ENCODE measurements around the gene ECSIT.
"Not testable (repeated sequence)": the region's sequence is repeated elsewhere in the genome, so short reads cannot be mapped to it uniquely, and the experiment has no call there.

ECSIT gene

DNA sequence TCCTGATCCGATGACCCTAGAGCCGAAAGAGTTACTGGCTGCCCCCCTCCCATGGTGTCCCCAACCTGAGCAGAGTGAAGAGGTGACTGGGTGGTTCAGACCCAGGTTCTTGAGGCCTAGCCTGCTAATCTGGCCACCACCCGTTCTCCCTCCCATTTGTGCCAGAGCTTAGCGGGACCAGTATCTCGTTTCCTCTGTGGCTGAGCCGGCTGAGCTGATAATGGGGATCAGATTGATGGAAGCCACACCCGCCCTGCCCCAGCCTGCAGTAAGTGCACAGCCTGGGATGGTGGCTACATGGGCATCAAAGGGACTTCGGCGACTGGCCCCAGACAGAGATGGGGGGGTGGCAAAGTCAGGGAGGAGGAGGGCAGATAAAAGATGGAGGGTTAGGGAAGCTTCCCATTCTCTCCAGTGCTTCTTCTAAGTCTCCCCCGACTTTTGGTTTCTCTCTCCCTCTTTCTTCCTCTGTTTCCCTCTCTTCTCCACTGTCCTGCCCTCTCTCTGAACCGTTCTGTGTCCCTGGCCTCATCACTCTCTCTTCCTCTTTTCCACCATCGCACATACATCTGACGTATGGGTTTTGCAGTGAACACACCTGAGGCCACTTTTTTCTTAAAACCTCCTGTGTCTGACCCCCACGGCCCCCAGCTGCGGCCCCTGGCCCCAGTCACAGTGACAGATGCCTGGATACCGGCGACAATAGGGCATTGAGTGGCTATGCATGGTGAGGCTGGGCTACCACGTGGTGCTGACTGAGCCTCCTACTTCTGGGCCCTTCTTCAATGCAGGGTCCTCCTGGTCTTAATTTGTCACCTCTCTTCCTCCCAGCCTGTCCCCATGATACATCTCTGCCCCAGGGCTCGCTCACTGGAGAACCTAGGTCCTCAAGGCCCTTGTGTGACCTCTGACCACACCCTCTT, 50.5 kb downstream of the ECSIT start:
- DNase-seq (ENCODE audit: low read depth in 3 of 3) = no peak

DNA sequence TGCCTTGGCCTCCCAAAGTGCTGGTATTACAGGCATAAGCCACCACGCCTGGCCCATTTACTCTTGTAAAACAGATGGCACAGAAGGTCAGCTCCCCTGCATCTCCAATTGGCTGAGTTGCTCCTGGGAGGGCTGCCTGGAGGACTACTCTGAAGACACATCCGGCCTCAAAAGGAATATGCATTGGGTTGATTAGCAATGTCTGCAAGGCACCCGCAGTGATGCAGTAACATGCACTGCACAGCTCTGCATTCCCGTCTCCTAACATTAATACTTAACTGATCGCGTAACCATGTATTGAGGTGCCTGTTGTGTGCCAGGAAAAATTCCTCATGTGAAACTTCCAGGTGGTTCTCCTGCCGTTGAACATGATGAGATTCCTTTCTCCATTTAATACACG, 53.1 kb downstream of the ECSIT start:
- no peak for DNase-seq (ENCODE audit: low read depth in 3 of 3)

DNA sequence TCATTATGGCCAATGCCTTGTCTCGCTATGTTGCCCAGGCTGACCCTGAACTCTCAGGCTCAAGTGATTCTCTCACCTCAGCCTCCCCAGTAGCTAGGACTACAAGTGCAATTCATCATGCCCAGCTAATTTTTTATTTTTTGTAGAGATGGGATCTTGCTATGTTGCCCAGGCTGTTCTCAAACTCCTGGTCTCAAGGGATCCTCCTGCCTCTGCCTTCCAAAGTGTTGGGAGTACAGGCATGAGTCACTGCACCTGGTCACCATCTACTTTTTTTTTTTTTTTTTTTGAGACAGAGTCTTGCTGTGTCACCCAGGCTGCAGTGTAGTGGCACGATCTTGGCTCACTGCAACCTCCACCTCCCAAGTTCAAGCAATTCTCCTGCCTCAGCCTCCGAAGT, 53.6 kb downstream of the ECSIT start:
- not testable (repeated sequence) for DNase-seq (ENCODE audit: low read depth in 3 of 3)

DNA sequence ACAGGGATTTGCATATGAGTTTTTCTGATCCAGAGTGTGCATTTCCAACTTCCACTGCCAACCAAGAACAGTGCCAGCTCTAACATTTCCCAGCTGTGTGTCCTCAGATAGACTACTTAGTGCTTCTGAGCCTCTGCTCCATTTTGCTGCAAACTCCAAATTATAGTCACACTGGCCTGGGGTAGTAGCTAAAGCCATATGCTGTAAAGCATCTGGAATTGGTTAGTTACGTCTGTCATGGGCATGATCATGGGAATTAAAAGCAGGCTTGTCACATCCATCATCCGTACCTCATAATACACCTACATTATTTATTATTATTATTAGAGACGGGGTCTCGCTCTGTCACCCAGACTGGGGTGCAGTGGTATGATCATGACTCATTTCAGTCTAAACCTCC, 55.2 kb downstream of the ECSIT start:
- DNase-seq (ENCODE audit: low read depth in 3 of 3) = no peak

DNA sequence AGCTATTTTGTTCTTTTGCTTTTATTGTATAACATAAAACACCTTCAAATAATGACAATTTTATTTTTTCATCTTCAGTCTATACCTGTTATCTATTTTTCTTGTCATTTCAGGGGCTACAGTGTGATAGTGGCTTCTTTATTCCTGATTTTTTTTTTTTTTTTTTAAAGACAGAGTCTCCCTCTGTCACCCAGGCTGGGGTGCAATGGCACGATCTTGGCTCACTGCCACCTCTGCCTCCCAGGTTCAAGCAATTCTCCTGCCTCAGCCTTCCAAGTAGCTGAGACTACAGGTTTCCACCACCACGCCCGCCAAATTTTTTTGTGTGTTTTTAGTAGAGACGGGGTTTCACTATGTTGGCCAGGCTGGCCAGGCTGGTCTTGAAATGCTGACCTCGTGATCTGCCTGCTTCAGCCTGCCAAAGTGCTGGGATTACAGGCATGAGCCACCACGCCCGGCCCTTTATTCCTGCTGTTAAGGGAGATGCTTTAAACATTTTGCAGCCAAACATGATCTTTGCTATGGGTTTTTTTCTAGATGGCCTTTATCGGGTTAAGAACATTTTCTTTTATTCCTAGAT, 60.6 kb downstream of the ECSIT start:
- not testable (repeated sequence) for DNase-seq (ENCODE audit: low read depth in 3 of 3)

DNA sequence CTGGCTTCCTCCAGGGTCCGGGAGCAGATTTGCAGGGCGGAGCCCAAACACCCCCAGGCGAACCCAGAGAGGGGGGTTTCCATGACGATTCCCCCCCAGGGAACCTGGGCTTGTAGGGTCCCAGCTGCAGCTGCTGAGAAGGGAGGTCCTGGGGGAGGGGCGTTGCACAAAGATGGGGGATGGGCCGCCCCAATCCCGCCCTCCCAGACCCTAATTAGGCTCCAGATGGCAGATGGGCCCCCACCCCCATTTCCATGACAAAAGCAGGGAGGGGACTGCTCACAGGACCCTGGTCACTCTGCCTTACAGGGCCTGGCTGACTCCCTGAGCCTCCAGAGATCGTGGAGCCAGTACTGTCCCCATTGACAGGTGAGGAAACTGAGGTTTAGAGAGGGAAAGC, 63.3 kb downstream of the ECSIT start:
- DNase-seq (ENCODE audit: low read depth in 3 of 3) = no peak

DNA sequence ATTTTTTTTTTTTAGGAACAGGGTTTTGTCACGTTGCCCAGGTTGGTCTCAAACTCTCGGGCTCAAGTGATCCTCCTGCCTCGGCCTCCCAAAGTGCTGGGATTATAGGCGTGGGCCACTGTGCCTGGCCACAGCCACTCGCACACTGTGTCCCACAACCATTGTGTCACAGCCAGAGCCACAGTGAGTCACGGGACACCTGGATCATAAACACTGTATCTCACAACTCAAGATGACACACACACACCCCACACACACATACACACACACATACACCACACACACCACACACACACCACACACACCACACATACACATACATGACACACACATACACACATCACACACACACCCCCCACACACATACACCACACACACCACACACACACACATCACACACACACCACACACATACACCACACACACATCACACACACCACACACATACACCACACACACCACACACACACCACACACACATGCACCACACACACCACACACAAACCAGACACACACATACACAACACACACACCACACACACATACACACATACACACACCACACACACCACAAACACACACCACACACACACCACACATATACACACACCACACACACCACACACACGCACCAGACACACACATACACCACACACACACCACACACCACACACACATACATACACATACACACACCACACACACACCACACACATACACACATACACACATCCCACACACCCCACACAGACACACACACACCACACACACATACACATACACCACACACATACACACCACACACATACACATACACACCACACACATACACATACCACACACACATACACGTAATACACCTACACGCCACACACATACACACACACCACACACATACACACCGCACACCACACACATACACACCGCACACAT, 64.3 kb downstream of the ECSIT start:
- no peak for DNase-seq (ENCODE audit: low read depth in 3 of 3)

DNA sequence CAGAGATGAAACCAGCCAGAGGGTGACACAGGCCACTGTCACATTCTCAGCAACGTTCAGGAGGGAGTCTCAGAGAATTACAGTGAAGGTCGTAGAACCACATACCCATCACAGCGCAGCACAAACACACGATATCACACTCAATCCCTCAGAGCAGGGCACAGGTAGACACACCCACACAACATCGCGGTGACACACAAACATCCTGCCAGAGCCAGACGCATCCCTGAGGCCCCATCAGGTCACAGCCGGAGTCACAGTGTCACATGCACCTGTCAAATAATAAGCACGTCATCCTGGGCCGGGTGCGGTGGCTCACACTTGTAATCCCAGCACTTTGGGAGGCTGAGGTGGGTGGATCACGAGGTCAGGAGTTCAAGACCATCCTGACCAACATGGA, 65.5 kb downstream of the ECSIT start:
- DNase-seq (ENCODE audit: low read depth in 3 of 3) = no peak

DNA sequence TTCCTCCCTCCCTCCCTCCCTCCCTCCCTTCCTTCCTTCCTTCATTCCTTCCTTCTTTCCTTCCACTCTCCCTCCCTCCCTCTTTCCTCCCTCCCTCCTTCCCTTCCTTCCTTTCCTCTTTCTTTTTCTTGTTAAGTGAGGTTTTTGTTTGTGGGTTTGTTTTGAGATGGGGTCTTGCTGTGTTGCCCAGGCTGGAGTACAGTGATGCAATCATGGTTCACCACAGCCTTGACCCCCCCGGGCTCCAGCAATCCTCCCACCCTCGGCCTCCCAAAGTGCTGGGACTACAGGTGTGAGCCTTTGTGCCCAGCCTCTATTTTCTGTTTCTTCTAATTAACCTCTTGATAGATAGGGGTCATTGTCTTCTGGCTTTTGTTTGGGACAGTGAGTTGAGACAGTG, 67.5 kb downstream of the ECSIT start:
- DNase-seq (ENCODE audit: low read depth in 3 of 3) = no peak

DNA sequence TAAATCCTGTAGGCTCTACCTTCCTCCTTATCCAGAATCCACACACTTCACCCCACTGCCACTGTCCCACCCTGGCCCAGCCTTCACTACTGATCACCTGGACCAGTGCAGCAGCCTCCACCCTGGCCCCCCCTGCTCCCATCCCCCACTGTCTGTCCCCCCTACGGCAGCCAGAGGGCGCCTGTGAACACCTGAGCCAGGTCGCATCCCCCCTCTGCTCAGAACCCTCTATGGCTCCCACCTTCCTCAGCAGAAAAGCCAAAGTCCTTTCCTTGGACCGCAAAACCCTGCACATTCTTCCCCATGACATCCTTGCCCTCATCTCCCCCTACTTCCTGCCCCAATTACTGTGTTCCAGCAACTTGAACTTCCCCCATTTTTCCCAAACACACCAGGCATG, 68.7 kb downstream of the ECSIT start:
- no peak for DNase-seq (ENCODE audit: low read depth in 3 of 3)

DNA sequence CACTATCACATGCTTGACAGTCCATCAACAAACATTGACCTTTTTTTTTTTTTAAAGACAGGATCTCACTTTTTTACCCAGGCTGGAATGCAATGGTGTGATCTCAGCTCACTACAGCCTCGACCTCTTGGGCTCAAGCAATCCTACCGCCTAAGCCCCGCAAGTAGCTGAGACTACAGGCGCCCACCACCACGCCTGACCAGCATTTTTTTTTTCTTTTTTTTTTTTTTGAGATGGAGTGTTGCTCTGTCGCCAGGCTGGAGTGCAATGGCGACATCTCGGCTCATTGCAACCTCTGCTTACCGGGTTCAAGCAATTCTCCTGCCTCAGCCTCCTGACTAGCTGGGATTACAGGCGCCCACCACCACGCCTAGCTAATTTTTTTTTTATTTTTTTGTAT, 70.0 kb downstream of the ECSIT start:
- not testable (repeated sequence) for DNase-seq (ENCODE audit: low read depth in 3 of 3)

DNA sequence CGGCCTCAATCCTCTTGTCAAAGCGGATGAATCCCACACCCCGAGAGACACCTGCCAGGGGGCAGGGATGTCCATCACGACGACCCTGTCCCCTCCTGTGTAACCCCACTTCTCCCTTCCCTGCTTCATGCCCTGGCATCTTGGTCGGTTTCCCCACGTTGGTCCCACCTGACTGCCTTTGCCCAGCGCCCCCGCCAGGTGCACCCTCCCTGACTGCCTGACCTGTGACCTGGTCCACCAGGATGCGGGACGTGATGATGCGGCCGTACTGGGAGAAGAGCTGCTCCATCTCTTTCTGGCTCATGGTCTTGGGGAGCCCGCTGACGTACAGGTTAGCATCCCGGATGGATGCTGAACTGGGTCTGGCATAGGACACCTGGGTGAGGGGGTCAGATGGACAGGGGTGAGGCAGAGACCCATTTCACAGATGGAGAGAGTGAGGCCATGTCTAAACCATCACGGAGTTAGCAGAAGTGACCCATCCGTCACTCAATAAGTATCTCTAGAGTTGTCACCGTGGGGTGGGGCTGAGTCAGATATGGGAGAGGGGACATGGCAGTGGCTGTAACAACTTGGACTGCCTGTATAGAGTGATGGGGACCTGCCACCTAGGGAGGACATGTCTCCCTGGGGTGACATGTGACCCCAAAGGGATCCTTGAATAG, 70.6 kb downstream of the ECSIT start:
- no peak for DNase-seq (ENCODE audit: low read depth in 3 of 3)

DNA sequence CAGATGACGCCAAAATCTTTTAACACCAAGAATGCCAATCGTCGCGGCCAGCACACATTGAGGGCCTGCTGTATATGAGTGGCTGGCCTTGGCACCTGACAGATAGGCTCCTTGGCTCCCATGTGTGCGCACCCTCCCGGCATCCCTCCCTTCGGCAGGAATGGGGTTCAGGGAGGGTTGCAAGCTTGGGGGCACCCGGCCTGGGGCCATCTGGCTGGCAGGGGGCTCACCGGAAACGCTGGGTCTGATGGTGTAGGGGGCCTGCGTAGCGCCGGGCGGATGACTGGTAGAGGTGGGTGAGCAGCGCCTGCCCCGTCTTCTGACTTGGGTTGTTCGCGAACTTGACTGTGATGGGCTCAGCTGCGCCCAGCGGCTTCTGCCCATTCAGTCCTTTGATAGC, 71.1 kb downstream of the ECSIT start:
- no peak for DNase-seq (ENCODE audit: low read depth in 3 of 3)

DNA sequence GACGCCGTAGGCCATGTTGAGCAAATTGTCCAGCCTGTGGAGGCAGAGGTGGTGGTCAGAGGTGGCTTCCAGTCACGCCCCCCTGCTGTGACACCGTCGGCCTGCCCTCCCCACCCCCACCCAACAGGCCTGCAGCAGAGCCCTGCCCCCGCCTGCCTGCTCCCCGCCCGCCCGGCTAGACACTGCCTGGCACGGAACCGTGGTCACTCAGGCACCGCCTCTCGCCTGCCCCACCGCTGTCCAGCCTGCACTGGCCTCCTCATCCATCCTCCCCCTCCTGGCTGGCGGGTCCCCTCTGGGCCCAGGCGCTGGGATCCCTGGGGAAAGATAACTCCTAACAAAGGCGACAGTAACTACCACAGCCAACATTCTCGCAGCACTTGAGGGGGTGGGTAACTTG, 71.8 kb downstream of the ECSIT start:
- no peak for DNase-seq (ENCODE audit: low read depth in 3 of 3)

DNA sequence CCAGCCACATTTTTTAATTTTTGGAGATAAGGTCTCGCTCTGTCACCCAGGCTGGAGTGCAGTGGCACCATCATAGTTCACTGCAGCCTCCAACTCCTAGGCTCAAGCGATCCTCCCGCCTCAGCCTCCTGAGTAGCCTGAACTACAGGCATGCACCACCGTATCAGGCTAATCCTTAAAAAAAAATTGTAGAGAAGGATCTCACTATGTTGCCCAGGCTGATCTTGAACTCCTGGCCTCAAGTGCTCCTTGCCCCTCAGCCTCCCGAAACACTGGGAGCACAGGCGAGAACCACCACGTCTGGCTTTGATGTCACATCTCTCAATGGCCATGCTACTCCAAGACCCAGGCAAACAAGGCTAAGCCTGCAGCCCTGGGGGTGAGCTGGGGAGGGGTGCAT, 72.3 kb downstream of the ECSIT start:
- no peak for DNase-seq (ENCODE audit: low read depth in 3 of 3)

Measured in stimulated activated CD4-positive, alpha-beta T cell treated with anti-CD3 and anti-CD28 coated beads, TNF-alpha, amount 100 ng/mL, for 48 hours (primary cell).